CD4-positive, alpha-beta T cell treated with Interleukin-2 at 100 ng/mL for 4 hours (primary cell): ENCODE data around the gene ATF5.
"Not testable (repeated sequence)": the region's sequence is repeated elsewhere in the genome, so short reads cannot be mapped to it uniquely, and the experiment has no call there.

ENCODE experiments used
- DNase-seq: peaks from one replicate; pipeline ENCODE4 v3.0.0-alpha.2; 2020; ENCODE audit warnings: low spot score

The ATF5 gene

DNA sequence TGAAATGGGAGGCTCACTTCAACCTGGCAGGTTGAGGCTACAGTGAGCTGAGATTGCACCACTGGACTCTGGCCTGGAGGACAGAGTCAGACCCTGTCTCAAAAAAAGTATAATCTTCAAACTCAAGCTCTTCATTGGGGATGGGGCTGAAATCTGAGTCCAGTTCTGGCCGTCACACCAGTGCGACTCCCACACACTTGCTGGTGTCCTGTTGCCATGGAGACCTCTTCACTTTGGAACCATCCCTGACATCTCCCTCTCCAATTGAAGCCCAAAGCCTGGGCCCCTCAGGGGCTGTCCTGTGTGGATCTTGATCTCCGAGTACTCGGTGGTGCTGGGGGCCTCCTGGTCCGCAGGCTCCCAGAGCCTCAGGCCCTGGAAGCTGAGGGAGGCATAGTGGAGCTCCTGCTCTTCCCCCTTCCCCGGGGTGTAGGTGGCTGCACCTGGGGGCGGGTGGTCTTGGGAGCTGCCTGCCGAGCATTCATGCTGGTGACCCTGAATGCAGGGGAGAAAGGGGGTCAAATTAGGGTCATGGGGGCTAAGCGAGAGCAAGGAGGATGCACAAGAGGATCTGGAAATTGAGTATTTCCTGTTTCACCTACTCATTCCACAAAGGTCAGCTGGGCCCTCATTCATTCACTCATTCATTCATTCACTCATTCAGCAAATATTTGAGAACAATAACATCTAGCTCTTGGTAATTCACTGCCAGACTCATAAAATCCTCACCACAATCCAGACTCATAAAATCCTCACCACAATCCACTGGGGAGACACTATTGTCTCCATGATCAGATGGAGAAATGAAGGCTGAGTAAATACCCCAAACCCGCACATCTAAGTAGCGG, 21.0 kb downstream of the ATF5 start:
- DNase-seq = no peak

DNA sequence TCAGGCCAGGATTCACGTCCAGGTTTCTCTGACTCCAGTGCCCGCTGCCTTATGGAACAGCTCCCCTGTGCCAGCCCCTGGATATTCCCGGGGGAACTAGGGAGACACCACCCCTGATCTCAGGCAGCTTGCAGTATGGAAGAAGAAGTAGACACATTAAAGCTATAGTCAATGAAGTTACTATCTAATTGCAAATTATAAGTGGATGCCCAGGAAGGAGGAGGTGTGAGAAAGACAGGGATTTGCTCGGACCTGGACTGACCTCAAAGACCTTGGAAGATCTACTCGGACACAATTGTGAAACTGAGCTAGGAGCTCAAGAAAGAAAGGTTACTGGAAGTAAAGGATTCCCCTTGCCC, 21.6 kb downstream of the ATF5 start:
- DNase-seq = no peak

DNA sequence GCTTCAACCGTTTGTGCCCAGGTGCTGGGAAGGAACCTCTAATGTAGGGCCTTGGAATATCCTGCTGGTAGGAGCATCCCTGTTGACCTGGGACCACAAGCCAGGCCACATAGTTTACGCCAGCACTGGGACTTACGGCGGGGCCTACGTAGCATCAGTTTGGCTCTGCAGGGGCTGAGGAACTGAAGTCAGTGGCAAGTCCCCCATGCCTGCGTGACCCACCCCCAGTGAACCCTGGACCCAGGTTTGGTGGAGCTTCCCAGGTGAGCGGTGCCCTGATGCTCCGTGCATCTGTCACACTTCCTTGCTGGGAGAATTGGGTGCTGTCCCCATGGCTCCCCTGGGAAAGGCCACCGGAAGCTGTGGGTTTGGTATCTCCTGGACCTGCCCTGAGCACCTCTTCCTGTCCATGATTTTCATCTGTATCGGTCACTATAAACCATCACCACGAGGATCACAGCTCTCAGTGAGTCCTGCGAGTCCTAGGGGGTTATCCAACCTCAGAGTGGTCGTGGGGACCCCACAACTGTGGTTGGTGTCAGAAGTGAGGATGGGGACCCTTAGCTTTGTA, 22.0 kb downstream of the ATF5 start:
- DNase-seq = no peak

DNA sequence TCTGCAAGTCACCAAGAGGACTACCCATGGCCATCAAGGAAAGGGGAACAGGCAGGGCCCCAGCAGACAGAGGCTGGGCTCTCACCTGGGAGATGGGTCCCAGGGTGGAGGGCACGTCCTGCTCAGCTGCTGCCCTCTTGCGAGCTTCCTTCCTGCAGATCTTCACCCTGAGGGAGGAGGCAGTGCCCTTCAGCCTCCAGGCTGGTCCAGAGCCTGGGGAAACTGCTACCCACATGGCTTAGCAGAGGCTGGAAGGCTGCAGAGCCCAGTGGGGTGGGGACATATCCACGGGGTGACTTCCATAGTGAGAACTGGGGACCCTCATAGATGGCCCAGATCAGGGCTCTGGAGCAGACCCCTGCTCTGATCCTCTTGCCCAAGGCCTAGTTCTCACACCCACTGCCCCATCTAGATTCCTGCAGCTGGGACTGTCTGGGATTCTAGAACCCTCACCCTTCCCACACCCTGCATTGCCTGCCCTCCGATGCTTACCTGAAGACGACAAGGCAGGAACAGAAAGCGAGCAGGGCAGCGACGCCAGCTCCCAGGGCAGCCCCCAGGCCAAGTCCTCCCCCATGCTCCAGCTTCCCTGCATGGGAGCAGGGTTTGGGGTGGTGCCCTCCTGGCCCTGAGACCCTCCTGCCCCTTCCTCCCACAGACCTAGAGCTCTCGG, 22.9 kb downstream of the ATF5 start:
- no peak for DNase-seq

DNA sequence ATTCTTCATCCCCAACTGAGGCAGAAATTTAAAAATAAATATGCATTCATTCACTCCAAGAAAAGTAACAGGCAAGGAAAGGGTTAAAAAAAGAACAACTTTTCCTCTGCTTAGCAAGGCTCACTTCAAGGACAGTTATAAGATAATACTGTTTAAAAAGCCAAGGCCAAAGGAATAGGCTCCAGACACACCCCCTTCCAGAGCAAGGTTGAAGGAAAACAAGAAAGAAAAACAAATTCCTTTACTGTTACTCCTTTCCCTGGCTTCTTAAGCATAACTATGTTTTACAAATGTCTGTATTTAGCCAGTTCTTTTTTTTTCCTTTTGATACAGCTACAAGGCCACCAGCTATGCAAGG, 23.5 kb downstream of the ATF5 start:
- DNase-seq = no peak

DNA sequence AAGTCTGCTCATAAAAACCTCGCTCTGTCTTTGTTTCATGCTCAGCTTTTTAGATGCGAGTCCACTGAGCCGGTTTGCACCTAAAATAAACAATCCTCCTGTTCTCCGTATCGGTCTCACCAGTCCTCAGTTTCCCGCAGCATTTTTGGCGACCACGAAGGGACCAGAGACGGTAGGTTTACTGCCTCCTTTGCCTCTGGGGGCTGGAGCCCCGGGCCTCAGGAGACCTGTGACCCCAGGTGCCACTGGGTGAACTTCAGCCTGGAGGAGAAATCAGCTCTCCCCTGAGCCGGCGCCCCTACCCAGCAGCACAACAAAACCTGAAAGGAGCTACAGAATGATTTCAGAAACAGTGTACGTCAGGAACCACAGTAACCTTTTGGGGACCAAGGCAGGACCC, 23.9 kb downstream of the ATF5 start:
- DNase-seq = no peak

DNA sequence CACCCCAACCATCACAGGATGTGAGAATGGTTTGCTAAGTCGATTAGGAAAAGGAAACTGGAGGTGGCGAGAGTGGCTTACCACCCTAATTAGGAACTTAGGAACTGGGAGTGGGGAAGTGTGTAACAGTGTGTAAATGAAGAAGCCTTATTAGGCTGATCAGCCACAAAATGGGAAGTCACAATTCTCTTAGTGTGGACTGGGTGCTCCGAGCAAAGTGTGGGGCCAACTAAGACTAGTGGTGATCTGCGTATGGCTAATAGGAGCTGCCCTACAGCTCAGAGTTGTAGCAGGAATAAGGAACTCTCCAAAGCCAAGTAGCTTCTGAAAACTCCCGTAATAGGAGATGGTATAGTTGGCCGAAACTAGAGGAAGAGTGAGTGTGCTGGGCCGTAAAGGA, 24.4 kb downstream of the ATF5 start:
- no peak for DNase-seq

DNA sequence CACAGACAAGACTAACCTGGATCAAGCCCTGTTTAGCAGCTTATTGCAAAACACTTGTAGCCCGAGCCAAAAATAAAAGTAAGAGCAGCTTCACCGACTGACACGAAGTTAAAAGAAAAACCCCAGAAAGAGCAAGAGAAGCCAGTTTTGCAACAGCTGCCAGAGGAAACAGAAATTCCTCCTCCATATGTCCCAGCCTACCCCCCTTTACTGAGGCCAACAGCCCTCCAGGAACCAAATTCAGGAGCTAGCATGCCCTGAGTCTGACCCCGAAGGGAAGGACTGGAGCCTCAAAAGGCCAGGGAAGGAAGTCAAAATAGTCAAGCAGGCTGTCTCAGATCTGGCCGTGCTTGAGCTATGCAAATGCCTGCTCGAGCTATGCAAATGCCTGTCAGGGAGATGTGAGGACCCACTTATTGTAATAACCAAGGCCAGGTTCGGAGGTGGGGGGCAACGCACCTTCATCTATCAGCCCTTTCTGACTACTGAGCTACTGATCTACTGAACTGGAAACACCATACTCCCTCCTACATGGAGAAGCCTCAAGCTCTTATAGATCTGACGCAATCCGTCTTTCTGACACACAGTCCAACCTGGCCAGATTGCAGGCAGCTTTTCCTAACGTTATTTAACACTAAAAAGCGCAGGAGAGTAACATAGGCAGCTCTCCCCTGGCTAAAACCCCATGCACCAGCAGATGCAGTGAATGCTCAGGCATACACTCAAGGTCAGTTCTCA, 25.3 kb downstream of the ATF5 start:
- DNase-seq = no peak

DNA sequence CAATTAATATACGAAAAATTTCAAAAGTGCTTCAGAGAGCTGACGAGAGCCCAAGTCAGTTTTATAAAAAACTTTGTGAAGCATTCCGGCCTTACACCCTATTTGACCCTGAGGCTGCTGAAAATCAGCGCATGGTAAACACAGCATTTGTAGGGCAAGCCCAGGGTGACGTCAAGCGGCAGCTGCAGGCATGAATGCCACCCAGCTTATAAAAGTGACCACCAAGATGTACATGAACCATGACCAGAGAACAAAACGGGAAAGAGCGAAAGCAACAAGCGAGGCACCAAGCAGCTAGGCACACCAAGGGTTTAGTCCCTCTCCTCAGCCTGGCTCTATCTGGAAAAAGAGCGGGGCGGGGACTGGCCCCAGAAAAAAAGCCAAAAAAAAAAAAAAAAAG, 25.9 kb downstream of the ATF5 start:
- DNase-seq = no peak

DNA sequence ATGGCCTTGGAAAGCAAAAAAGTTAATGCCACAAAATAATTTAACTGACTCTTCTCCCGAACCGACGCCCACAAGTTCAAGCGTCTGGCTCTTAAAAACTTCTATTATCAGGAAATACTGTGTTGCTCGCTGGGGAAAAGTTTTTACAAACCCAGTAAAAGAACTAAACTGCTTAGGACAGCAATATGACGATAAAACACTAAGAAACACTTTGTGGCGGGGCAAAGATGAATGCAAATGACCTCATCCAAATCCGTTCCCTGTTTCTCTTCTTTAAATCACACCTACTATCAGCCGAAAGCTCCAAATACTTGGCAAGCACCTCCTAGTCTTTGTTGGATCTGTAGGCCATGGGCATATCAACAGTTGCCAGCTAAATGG, 27.1 kb downstream of the ATF5 start:
- DNase-seq = no peak

DNA sequence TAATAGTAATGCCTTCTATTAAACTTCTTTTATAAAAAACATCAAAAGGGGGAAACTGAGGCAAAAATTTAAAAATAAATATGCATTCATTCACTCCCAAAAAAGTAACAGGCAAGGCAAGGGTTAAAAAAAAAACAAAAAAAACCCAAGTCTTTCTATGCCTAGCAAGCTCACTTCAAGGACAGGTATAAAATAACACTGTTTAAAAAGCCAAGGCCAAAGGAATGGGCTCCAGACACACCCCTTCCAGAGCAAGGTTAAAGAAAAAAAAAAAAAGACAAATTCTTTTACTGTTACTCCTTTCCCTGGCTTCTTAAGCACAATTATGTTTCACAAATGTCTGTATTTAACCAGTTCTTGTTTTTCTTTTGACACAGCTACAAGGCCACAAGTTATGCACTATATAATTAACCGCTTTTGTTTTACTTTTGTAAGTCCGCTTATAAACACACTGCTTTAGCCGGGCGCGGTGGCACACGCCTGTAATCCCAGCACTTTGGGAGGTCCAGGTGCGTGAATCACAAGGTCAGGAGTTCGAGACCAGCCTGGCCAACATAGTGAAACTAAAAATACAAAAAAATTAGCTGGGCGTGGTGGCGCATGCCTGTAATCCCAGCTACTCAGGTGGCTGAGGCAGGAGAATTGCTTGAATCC, 28.4 kb downstream of the ATF5 start:
- DNase-seq = no peak

DNA sequence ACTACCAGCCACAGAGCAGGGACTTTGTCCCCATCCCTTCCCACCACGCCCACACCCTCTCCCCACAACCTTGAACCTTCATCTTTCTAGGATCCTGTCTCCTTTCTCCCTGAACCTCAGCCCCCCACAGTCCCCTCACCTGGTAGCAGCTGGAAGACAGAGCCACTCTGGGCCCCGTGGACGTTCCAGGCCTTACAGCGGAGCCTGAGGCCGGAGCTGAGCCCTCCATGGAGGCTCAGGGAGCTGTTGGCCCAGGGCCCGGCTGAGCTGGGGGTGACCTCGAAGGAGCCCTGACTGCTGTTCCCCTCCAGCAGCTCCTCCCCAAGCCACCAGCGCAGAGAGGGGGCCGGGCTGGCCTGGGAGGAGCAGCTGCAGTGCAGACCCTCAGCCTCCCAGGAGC, 29.1 kb downstream of the ATF5 start:
- not testable (repeated sequence) for DNase-seq

DNA sequence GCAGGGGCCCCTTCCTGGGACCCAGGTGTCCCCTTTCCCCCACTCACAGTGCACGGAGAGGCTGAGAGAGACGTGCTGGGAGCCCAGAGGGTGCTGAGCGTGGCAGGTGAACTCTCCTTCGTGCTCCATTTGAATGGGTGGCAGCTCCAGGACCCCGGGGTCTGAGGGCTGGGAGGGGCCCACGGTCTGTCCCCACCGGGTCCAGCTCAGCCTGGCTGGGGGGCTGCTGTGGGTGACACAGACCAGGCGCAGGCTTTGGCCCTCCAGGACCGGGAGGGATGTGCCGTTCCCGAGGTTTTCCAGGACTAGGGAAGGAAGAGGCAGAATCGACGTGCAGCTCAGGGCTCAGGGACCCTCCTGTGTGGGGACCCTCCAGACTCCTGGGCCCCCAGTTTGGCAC, 29.6 kb downstream of the ATF5 start:
- not testable (repeated sequence) for DNase-seq

DNA sequence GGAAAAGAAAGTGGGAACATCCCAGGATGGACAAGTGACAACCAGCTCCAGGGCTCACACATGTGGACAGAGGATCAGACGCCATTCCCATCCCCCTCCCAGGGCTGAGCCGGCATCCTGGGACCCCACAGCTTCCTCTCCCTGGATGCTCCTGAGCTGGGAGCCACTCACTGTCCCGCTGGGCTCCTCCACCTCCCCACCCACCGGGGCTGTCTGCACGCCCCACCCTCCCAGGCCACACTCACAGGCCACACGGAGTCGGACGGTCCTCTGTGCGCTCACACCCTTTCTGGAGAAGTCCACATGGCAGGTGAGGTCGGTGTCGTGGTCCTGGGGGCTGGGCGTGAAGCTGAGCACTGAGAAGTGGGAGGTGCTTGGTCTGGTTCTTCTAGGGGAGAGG, 30.9 kb downstream of the ATF5 start:
- not testable (repeated sequence) for DNase-seq

DNA sequence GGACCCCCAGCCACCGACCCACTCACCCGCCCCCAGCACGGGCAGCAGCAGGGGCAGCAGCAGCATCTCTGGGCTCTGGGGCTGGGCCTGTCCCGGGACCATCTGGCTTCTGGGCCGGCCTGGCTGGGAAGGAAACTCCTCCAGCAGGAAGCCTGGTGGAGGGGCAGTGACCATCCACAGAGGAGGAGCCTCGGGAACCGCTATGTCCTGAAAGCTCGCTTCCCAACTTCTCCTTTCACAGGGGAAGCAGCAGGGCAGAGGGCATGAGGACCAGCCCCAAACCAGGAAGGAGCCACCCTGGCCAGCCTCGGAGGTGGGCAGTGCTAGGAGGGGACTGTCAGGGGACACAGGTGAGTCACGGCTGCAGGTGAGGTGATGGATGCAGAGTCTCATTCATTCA, 32.0 kb downstream of the ATF5 start, which contains the start of gene SIGLEC11:
Gene SIGLEC11, minus strand, starts transcription at position 193 of the 400 bp plus-strand sequence. Its CDS starts 91 bp downstream, at position 102.
- DNase-seq = not testable (repeated sequence)

DNA sequence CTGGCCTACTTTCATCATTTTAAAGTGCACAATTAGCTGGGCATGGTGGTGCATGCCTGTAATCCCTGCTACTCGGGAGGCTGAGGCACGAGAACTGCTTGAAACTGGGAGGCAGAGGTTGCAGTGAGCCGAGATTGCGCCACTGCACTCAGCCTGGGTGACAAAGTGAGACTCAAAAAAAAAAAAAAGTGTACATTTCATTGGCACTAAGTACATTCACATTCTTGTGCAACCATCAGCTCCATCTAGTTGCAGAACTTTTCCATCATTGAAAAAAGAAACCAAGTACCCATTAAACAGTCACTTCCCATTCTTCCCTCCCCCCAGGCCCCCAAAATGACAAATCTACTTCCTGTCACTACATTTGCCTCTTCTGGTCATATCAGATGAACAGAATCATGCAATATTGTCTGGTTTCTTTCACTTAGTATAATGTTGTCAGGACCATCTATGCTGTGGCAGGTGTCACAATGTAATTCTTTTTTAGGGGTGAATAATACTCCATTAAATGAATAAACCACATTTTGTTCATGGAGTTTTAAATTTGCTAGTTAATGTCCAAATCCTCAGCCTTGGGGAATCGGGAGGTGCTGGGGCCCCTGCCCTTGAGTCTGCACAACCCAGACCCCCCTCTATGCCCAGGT, 39.4 kb downstream of the ATF5 start:
- no peak for DNase-seq

DNA sequence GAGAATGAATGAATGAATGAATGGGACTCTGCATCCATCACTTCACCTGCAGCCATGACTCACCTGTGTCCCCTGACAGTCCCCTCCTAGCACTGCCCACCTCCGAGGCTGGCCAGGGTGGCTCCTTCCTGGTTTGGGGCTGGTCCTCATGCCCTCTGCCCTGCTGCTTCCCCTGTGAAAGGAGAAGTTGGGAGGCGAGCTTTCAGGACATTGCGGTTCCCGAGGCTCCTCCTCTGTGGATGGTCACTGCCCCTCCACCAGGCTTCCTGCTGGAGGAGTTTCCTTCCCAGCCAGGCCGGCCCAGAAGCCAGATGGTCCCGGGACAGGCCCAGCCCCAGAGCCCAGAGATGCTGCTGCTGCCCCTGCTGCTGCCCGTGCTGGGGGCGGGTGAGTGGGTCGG, 40.4 kb downstream of the ATF5 start:
- not testable (repeated sequence) for DNase-seq

DNA sequence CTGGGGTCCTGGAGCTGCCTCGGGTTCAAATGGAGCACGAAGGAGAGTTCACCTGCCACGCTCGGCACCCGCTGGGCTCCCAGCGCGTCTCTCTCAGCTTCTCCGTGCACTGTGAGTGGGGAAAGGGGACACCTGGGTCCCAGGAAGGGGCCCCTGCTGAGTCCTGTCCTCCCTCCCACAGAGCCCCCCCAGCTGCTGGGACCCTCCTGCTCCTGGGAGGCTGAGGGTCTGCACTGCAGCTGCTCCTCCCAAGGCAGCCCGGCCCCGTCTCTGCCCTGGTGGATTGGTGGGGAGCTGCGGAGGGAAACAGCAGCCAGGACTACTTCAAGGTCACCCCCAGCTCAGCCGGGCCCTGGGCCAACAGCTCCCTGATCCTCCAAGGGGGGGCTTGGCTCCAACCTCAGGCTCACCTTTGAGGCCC, 43.0 kb downstream of the ATF5 start:
- no peak for DNase-seq

DNA sequence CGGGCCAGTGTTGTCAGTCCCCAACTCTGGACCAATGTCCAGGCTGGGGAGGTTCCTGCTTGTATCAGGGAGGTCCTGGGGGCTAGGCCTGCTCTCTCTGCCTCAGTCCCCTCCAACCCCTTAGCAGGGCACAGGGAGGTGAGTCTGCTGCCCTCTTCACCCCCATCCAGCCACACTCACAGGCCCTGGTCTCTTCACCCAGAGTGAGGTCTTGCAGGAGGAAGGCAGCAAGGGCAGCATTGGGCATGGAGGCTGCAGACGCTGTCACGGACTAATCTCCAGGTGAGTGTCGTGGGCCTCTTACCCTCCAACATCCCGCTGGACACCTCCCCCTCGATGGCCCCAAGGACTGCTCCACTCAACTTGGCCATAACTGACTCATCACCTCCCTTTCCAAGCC, 43.8 kb downstream of the ATF5 start:
- DNase-seq = no peak

DNA sequence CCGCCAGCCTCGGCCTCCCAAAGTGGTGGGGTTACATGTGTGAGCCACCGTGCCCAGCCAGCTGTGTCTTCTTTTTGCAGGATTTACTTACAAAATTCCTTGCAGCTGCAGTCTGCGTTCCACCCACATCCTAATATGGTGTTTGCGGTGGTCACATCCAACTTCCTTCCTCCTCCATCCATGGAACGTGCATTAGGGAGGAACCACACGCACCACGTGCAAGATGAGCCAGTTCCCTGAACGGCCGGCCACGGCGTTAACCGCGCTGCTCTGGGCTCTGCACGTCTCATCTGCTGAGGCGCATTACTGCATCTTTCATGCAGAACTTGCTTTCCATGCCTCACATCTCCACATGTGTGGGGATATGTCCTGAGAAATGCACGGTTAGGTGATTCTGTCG, 45.0 kb downstream of the ATF5 start:
- DNase-seq = no peak

DNA sequence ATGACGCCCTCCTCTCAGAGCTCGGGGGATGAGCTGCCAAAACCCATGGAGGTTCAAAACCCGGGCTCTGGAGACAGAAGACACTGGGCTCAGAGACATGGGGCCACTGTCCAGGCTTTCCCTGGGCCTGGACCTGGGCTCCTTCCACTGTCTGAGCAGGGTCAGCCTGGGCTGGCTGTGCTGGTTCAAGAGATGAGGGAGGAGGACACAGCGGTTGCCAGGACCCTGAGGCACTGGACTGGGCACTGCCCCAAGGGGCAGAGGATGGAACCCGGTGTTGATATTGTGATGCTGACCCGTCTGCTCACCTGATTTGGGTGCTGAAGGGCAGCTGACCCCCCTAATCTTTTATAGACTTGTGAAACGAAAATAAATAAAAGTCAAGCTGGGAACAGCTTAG, 46.0 kb downstream of the ATF5 start:
- no peak for DNase-seq

DNA sequence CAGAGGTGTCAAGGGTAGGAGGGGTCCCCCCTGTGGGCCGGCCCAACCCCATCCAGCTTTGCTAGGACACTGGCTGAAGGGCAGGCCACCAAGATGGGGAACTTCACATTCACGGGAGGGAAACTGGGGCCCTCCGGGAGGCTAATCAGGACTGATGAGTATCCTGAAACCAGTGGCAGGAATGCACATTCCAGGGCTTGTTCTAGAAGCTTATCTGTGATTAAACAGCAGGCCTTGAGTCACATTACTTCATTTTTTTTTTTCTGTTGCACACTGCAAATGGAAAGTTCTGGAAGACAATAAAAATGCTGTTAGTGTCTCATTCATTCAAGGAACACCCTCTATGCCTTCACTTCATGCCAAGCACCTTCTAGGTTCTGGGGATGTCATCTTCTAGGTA, 47.5 kb downstream of the ATF5 start:
- DNase-seq = no peak
